ENCODE results near the gene ARL5A.

GRCh38 chr2:151849413-151850010, 21.3 kb upstream of the ARL5A start:
- TF ChIP-seq CTCF (IDR thresholded peaks at IDR 0.05) (no peak), RAD21 (conservative IDR thresholded peaks at IDR 0.05 in 1 of 2, IDR thresholded peaks at IDR 0.05 in 1 of 2) (no peak), RFX5 (IDR thresholded peaks at IDR 0.05) (no peak), REST (IDR thresholded peaks at IDR 0.05) (no peak), EP300 (IDR thresholded peaks at IDR 0.05) (no peak), CEBPB (IDR thresholded peaks at IDR 0.05) (no peak), RNF2 (IDR thresholded peaks at IDR 0.05; ENCODE audit: borderline replicate concordance, low read depth) (no peak), POLR2A (IDR thresholded peaks at IDR 0.05; ENCODE audit: low read length) (no peak), USF2 (IDR thresholded peaks at IDR 0.05) (no peak), ZFP36 (IDR thresholded peaks at IDR 0.05; ENCODE audit: borderline replicate concordance, partially characterized antibody) (no peak), JUN (IDR thresholded peaks at IDR 0.05) (no peak), ELK1 (IDR thresholded peaks at IDR 0.05; ENCODE audit: low read depth, low read length) (no peak), KDM1A (IDR thresholded peaks at IDR 0.05; ENCODE audit: low read depth) (no peak), MYC (IDR thresholded peaks at IDR 0.05; ENCODE audit: borderline replicate concordance, low read length) (no peak)

Data from A549 (cell line).